Right lobe of liver (tissue), 4 donors: ENCODE data around the gene ARHGAP32.

Experiments used
- CTCF ChIP-seq, 4 donors: fragments of 200-600 bp in 3 of 4; fragments of 450-650 bp in 1 of 4; IDR thresholded peaks; one replicate each; pipeline versions ENCODE4 v1.5.1 to v1.8.0; 2016 to 2022; ENCODE audit warnings: antibody characterized with exemption in 4 of 4, mild to moderate bottlenecking in 2 of 4
- POLR2A ChIP-seq: fragments of 450-650 bp; IDR thresholded peaks from one replicate; pipeline ENCODE4 v1.6.1; 2017; ENCODE audit warnings: antibody characterized with exemption, mild to moderate bottlenecking
- donor health status: DM: no; HTN: no; CAD: no.
- donor health status: DM: no; HTN: no; CAD: no.
- donor health status: DM: no; HTN: yes; CAD: no.

DNA sequence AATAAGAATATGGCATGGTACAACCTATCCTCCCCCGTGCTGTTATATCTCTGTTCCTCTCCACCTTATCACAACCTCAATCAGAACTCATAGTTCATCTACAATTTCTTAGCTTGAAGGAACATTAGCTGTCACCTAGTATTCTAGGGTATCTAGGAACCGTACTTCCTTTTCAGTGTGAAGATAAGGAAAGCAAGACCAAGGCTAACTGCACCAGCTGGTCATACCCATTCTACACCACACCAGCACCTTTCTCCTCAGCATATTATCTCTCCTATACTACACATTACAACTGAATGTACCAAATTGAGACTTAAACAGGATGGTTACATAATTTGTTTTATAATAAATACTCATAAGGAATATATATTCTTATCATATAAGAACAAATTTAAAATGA, 73.1 kb downstream of the ARHGAP32 start:
- TF ChIP-seq CTCF (IDR thresholded peaks at IDR 0.05) (no peak), POLR2A (no peak)
